ENCODE results near the gene PTPN14. TPM values are rescaled to one million over a fixed set of nuclear protein-coding genes. Genes with fewer than 3 reads are reported as not detected.
"Not testable (repeated sequence)": the region's sequence is repeated elsewhere in the genome, so short reads cannot be mapped to it uniquely, and the experiment has no call there.

Gene PTPN14
- total and polyA plus RNA-seq, 11 donors = 8.7 to 52.0 (median 33.5) TPM

GRCh38 chr1:214579183-214579582, 27.8 kb upstream of the PTPN14 start:
- Histone ChIP-seq H3K4me1 (peaks cover 0 to 4% (median 0%) of the 10 kb centered on the region in 12 donors), H3K9me3 (peaks cover 0 to 24% (median 11%) of the 10 kb centered on the region in 12 donors), H3K4me3 (no peak overlapping the region), H3K27ac (no peak overlapping the region), H3K27me3 (no peaks in the 10 kb centered on the region), H3K36me3 (no peaks in the 10 kb centered on the region)
- no peak for ATAC-seq
- no peak for DNase-seq
- TF ChIP-seq POLR2A (IDR thresholded peaks at IDR 0.05) (no peak), CTCF (IDR thresholded peaks at IDR 0.05) (no peak)
- intact Hi-C loops (cut with DNase I) = no loop called here

- 73 to 86% (median 79%) methylated on average over 3 of the region's 3 CpGs for WGBS, 4 donors
- H3K27ac ChIP-seq; ATAC-seq; intact Hi-C loops (cut with DNase I); H3K36me3 ChIP-seq; DNase-seq; H3K27me3 ChIP-seq; H3K4me3 ChIP-seq; H3K4me1 ChIP-seq: not testable (repeated sequence)
- peaks cover 0 to 24% (median 11%) of the 10 kb centered on the region in 12 donors for H3K9me3 ChIP-seq
Measured at GRCh38 chr1:214576120-214576519, 24.7 kb upstream of the PTPN14 start.

- peaks cover 0 to 5% (median 0%) of the 10 kb centered on the region in 12 donors for H3K4me1 ChIP-seq
- H3K4me3 ChIP-seq = no peak overlapping the region
- TF ChIP-seq POLR2A (IDR thresholded peaks at IDR 0.05) = no peak
- no peak for TF ChIP-seq CTCF (IDR thresholded peaks at IDR 0.05)
- intact Hi-C loops (cut with DNase I) = no loop called here
- no peak overlapping the region for H3K27ac ChIP-seq
- H3K27me3 ChIP-seq = no peaks in the 10 kb centered on the region
- WGBS, 4 donors = 90 to 97% (median 94%) methylated on average over 3 of the region's 3 CpGs
- DNase-seq (no peak), ATAC-seq (no peak)
- H3K9me3 ChIP-seq = peaks cover 0 to 24% (median 11%) of the 10 kb centered on the region in 12 donors
- no peaks in the 10 kb centered on the region for H3K36me3 ChIP-seq
Measured at GRCh38 chr1:214574598-214575411, 23.4 kb upstream of the PTPN14 start.

GRCh38 chr1:214573386-214574318, 22.2 kb upstream of the PTPN14 start:
- no peak overlapping the region for H3K4me3 ChIP-seq
- H3K36me3 ChIP-seq = no peaks in the 10 kb centered on the region
- H3K9me3 ChIP-seq = peaks cover 0 to 24% (median 11%) of the 10 kb centered on the region in 12 donors
- no peak for DNase-seq
- H3K27me3 ChIP-seq = no peaks in the 10 kb centered on the region
- H3K4me1 ChIP-seq = peaks cover 0 to 7% (median 0%) of the 10 kb centered on the region in 12 donors
- no peak for ATAC-seq
- intact Hi-C loops (cut with DNase I) = no loop called here
- WGBS, 4 donors = 78 to 80% (median 79%) methylated on average over 11 of the region's 11 CpGs
- no peak overlapping the region for H3K27ac ChIP-seq
- TF ChIP-seq POLR2A (IDR thresholded peaks at IDR 0.05) (no peak), CTCF (IDR thresholded peaks at IDR 0.05) (no peak)
